ENCODE measurements around the gene MACROD2.

MACROD2 gene

DNA sequence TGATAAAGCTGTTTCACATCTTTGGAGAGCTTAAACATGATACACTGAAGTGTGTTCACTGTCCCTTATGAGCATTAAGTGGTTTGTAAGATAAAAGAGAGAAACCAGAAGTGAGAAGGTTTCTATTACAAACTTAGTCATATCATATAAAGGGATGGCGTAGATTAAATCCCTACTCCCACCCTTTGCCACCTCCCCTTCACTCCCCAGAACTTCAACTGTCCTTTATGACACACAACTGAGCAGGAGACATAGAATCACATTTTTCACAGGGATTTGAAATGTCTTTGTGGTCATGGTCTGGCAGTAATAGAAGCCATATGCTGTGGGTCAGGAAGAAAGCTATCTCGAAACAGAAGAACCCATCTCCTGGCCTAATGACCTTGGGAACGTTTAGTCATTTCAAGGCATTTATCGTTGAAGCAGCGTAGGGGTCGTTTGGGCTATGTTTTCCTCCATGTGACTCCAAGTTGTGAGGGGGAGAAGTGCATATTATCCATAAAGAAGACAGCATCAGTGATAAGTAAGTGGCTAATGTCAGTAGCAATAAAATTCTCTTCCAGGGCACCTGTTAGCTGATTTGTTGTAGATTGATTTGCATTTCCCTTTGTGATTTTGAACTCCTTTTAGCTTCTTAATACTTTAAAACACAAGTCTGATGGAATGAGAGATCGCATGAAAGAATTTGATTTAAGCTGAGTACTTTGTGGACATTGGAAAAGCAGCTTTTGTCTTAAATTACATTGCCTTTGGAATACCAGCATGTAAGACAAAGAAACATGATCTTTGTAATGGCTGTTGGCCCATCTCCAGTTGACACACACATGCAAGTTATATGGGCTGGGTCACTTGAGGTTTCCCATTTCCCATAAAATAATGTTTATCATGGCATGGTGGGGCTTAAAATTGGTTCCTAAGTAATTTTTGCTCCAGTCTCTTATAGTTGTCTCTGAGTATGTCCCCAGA lies 843.6 kb downstream of the MACROD2 start:
- no peak for DNase-seq

DNA sequence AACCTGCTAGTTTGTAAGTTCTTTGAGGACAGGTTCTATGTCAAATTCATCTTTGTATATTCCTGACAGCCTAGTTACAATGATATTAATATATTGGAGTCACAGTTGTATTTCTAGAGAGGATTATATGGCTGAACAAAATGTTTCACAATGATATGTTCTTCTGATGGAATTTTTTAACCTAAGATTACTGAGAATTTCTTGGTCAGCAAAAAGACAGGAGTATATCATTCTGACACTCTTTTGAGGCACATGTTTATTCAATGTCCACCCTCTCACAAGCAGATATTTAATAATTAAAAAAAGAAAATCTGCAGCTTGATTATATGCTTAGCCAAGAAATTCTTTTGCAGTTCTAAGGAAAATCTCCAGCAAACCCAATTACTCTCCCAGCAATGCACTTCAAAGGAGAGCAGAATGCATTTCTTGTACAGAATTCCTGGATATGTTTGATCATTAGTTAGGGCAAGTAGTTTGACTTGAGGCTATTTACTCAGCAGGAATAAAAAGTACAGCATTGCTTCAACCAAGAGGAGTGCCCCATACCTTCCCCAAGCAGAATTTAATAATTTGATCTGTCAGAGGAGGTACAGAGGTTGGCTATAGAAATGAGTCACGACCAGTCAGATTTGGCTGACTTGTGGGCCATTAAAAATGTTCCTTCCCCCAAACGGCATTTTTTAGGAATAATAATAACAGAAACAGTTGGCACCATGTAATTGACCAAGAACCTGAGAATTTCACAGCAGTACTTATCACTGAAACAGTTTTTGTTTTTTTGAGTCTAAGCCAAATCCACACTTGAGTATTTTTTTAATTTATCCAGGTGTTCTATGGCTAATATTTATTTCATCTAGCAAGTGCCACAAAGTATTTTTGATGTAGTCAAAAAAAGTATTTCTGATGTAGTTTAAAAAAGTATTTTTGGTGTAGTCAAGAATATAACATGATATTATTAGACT lies 850.2 kb downstream of the MACROD2 start:
- DNase-seq: no peak

DNA sequence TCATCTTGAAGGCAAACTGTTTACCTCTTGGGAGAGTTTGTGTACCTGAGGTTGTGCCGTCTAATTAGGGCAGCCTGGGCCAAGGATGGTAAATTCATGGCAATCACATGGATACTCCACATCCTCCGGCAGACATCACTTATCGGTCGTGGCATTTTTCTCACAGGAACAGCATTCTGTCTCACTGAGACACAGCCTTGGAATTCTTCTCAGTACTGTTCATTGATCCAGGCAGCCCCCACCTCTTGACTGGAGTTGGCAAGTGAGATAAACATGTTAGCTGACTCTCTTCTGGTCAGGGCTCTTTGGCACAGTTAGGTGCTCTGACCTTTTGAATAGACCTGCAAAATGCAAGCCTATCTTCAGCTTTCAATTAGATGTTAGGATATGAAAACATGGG lies 853.5 kb downstream of the MACROD2 start:
- DNase-seq: no peak

DNA sequence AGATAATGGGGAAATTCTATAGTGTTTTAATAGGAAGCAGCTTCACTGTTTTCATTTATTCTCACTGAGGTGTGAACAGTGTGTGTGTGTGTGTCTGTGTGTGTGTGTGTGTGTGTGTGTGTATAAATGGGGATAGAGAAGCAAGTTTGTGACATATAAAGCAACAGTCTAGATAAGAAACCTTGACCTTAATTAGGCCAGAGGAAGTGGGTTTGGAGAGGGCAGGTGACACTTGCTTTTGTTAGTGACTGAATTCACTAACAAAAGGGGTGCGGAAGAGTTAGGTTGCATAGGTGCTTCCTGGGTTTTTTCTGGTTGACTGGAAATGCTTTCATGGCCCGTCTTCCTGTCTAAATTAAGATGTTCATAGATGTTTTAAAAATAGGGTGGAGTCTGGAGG lies 857.8 kb downstream of the MACROD2 start:
- DNase-seq: no peak

DNA sequence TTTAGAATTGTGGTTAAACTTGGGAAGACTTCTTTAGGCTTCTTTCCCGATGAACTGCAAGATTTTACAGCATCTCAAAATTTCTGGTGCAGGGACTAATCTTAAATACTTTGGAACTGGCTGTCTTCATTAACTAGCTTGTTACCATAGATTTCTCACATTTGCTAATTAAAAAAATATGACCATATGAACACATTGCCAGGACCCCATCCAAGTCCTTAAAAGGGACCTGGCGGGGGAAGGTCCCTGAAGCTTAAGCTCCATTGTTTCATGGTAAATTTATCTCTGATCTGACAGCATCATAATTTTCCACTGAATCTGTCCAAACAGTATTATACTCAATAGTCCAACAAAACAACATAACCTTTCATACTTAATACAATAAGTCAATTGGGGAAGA lies 859.9 kb downstream of the MACROD2 start:
- no peak for DNase-seq

DNA sequence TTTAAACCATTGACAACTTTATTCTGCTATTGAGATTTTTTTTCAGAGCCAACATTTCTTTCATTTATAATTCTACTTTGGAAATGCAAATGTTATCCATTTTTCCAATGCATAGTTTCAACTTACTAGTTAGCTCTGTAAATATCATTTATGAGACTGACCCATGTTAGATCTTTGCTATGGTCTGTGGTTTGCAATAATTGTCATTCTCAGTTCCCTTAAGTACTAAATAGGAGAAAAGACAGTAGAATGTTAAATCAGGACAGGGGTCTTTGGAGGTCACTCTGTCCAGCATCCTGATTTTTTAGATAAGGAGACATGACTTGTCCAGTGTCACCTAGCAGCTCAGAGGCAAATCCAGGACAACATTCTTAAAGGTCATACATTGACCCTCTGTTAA lies 864.3 kb downstream of the MACROD2 start:
- no peak for DNase-seq

DNA sequence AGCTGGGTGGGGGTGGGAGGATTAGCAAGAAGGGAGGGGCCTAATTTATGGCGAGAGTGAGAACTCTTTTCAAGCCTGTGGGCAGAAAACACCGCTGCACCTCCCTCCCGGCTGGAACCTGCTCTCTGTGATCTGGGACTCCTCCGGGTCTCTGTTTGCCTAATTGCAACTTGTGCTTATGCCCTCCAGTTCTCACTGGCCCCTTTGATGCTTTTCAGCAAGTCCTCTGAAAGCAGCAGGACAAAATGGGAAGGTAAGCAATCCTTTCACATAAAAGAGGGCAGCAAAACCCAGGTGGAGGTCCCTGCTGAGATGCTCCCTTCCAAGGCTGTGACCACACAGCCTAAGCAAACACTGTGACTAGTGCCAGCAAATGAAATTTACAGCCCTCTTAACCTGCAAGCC lies 865.1 kb downstream of the MACROD2 start:
- DNase-seq: no peak

DNA sequence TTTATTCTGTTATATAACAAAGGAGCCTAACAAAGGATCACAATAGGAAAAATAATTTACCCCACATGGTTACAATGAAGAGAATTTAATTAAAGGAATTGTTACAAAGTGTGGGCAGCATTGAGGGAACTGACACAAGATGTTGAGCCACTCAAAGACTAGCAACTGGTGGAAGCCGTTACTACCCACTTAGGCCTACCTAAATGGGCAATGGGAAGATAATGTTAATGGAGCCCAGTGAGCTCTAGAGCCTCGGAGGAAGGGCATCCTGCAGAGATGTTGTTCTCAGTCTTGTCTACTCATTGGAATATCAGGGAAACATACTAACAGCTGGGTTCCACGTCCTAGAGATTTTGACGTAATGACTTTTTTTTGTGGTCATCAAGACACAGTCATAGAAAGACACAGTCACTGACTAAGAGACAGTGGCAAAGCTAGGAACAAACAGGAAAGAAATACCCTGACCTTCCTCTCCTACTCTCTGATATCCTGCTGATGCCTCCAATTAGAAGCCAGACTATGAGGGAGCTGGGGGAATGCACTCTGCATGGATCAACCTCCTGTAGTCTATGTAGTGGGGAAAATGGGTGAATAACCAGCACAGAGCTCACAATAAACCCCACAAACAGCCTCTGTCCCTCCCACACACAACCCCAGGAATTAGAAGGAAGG lies 865.8 kb downstream of the MACROD2 start:
- DNase-seq: no peak

DNA sequence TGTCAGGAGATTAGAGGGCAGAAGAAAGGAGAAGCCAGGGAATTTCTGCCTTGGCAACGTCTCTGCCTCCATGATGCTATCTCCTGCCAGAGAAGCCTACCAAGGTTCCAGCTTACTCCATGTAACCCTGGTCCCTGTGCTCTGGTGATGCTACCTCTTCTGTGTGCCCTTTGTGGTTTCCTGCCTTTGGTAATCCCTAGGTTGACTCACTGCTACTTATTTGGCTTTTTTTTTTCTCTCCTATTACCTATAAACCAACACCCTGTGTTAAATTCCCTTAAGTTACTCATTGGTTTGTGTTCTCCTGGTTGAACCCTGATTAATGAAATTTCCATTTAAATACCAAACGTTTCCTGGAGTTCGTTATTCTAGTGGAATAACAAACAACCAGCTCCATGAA lies 869.9 kb downstream of the MACROD2 start:
- DNase-seq: no peak

DNA sequence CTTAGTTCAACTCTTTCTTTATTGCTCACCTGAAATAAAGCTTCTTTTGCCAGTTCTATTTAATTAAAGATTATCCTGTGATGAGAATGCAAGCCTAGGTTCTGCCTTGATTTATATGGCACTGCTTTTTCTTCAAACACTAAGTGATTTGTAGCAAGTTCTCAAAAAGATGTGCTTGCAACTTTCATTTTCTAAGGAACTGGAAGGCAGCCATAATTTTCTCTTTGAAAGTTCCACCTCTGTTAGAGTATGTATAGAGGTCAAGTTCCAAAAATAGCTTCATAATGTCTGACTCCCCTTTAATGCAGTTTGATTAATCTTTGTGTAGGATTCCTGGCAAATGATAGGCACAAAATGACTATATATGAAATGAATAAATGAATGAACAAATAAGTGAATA lies 870.4 kb downstream of the MACROD2 start:
- no peak for DNase-seq

DNA sequence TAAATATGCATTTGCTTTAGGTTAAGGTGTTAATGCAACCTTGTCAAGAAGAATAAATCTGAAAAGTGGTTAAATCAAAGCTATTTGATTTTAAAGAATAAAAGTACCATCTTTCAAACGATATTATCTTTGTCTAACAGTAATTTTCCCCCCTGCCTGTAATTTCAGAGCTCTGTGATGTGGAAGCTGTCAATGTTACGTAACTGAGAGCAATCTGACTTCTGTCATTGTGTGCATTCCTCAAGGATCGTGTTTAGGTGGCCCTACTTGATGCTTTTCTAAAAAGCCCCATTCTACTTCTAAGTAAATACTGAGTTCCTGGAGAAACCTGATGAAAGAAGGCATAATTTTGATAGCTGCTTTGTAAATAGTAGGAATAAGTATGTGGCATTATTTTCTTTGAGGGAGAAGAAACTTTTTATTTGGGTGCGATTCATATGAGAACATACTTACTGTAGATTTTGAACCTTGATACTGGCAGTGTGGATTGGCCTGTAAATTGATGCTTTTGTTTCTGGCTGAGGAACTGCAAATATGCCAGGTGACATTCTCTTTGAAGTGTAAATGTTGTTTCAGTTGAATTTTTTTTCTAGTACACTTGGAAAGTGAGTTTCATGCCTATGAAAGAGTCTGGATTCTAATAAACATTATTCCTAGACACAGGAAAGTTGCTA lies 871.7 kb downstream of the MACROD2 start:
- DNase-seq: no peak

DNA sequence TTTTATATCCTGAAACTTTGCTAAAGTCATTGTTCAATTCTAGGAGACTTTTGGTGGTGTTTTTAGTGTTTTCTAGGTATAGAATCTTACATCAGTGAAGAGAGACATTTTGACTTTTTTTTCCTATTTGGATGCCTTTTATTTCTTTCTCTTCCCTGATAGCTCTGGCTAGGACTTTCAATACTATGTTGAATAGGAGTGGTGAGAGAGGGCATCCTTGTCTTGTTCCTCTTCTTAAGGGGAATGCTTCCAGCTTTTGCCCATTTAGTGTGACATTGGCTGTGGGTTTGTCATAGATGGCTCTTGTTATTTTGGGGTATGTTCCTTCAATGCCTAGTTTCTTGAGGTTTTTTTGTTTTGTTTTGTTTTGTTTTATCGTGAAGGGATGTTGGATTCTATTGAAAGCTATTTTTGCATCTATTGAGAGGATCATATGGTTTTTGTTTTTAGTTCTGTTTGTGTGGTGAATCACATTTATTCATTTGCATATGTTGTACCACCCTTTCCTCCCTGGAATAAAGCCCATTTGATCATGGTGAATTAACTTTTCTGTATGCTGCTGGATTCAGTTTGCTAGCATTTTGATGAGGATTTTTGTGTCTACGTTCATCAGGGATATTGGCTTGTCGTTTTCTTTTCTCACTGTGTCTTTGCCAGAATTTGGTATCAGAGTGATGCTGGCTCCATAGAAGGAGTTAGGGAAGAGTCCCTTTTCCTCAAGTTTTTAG lies 882.1 kb downstream of the MACROD2 start:
- no peak for DNase-seq

DNA sequence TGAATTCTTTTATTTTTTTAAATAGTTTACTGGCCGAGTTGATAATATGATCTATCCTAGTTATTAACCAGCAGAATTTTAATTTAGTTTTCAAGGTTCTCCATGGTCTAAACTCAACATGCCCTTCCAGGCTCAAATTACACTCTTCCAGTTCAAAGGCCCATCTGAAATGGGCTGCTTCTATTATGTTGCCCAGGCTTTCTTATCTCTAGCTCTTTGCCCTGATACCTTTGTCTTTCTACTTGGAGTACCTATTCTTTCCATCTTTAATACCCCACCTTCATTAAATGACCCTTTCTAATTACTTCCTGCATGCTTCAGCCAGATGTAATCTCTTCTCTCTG lies 883.3 kb downstream of the MACROD2 start:
- DNase-seq: no peak

DNA sequence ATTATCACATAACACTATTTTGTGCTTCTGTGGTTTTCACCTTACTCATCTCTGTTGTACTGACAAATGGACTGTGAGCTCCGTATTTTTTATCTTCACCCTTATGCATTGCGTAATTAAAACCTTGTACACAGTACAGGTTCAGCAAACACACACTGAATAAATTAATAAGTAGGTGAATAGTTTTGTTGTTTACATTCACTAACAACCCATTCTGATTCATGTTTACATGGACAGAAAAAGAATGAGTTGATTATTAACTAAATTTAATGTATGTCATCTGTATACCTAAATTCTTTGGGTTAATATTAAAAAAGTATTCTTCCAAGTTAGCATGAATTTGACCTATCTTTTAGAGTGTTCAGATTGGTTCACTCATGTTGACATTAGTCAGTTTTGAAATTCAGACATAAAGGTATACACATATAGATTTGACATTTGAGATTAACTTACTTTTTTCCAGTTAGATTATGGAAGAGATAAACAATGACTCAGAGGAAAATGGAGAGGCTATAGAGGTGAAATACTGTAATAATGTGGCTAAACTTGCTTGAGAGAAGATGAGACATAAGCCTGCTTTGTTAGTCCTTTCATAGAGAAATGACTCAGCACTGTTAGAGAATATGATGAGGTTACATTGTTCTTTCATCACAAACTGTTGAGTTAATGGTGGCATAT lies 883.8 kb downstream of the MACROD2 start:
- no peak for DNase-seq

DNA sequence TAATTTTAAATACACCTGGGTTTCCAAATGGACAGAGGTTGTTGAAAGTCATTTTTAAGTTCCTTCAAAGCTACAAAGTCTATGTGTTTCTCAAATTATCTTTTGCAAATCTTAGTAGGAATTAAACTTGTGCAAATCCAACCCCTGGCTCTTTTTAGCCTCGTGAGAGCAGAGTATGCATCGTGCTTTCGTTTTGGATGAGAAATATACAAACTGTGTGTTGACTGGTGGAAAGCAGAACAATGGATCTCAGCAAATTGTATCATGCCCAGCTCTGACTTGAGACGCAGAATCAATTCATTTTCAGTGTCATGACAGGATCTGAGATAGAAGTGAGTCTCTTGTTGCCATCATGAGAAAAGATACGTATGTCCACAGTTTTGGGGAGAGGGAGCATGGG lies 884.5 kb downstream of the MACROD2 start:
- no peak for DNase-seq

DNA sequence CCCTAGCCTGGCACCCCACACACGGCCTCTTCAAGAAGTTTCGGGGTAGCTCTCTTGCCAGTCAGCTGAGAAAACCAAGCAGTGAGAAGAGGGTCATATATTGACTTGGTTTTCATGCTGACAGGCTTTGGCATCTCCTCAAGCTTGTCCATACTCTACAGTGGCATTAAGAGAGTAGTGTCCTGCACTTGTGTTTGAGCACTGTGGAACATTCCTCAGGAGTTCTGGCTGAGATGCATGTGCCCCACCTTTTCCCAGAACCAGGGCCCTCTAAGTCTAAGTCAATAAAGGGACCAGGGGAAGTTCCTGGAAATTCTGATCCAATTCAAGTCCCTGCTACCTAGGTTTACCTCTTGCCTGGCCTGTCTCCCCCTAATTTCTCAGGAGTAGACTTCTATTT lies 886.2 kb downstream of the MACROD2 start:
- no peak for DNase-seq

DNA sequence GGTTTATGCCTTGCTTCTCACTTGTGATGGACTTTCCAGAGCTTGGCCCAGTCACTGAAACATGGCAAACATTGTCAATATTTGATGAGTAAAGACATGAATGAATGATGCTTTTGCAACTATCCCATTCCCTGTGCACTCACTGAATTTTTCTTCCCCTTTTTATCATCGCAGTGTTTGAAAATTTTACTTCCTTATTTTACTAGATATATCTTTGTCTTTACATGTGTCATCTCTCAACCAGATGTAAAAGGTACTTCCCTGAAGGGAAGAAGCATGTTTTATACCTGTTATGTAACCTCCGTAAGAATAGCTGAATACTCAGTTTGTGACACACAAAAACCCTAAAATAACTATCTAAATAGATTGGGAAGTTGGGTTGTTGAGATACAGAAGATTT lies 886.8 kb downstream of the MACROD2 start:
- DNase-seq: no peak

DNA sequence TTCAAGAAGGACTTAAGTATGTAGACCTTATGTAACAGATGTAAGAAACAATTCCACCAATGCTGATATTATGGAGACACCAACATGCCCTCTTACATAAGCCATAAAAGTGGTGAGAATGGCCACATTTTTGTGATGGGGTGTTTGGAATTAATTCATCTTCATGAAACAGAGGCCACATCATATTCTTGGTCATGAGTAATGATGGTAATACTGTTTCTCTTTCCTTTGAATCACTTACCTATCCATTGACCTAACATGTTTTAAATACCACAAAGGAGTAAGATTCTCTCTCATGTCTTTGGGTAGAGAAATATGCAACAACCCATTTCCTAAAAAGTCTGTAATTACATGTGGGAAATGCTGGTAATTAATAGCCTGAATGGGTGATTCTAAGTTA lies 887.5 kb downstream of the MACROD2 start:
- DNase-seq: no peak

DNA sequence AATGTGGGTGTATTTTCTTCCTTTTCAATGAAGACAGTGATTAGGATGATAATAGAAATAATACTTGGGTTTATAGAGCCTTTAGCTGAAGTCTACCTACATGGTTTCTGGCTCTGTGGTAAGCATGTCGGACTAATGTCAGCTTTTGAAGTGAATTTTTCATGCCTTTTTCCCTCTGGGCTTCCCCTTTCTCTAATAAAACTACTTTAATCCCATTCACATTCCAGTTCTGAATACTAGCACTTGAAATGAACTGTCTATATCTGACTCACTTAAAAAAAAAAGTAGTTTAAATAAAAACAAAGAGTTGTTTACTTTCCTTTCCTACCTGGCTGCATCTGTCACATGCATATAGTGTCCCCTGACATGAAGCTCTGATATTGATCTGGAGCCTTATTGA lies 888.0 kb downstream of the MACROD2 start:
- DNase-seq: no peak

DNA sequence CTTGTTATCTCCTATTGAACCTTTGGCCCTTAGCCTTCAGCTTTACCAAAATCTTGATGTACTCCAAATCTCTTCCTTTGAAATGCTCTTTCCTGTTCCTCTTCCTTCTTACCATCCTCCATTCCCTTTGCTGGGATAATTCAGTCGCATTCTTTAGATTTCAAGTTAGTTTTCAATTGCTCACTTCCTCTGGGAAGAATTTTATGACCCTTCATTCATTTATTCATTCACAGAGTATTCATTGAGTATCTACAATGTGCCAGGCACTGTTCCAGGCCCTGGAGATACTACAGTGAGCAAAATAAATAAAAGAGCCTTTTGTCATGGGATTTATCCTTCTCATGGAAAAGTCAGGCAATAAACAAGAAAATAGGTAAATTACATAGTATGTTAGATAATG lies 890.3 kb downstream of the MACROD2 start:
- DNase-seq: no peak

DNA sequence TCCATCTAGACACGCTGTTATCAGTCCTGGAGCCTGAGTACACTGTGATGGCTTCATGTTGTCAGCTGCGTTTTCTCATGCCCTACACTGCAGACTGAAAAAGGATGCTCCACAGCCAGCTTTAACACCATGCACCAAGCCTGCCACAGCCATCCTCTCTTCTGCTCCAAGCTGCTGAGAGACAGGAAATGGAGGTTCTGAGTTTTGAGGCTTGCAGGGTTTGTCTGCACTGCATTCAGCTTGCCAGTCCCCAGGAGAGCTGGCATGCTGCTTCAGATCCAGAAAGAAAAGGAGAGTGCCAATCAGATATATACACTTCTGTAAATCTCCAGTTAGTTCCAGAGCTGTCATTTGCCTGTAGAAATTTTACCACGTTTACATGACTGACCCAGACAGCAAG lies 892.8 kb downstream of the MACROD2 start:
- no peak for DNase-seq
